ENCODE results near the gene BNC2. TPM values are rescaled to one million over a fixed set of nuclear protein-coding genes. Genes with fewer than 3 reads are reported as not detected.

Gene BNC2
- total RNA-seq, 2 donors from 2014 or later, result 1.0 to 5.5 TPM

DNA sequence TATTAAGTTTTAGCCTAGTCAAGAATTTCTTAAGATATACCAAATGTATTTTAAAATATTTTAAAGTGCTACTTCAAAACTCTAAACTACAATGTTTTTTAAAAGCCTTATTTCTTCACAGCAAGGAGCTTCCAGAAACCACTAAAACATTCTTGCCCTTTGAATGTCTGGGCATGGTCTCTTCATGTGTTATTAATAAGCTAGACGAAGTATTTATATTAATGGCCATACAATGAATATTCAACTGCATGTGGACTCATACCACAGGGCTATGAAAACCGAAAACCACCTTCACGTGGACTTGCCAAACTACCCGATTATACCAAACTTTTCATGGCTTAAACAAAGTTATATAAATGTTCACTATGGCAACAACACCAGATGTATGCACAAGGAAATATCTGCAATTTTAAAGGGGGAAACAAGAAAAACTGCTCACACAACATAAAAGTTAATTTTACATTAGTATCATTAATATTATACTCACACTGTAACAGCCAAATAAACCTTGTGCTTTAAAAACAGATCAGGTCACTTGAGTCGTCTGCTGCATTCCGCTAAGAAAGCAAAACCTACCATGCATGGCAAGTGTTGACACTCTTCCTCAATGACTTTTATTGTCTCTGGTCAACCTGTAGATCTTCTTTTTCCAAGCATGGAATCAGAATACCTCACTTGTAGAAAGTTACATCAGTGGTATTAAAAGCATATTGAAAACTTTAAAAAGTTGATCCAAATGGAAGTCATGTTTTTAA is 246.3 kb downstream of the BNC2 start:
- Mint-ChIP-seq H3K4me1 (ENCODE audit: low read depth in 2 of 2) (peaks cover 0 to 17% of the 10 kb centered on the region in 2 donors), H3K27ac (no peak overlapping the region), H3K27me3 (no peaks in the 10 kb centered on the region), H3K4me3 (no peak overlapping the region), H3K36me3 (no peaks in the 10 kb centered on the region), H3K9me3 (no peaks in the 10 kb centered on the region)
- DNase-seq (ENCODE audit: low spot score) (no peak), ATAC-seq (no peak)

DNA sequence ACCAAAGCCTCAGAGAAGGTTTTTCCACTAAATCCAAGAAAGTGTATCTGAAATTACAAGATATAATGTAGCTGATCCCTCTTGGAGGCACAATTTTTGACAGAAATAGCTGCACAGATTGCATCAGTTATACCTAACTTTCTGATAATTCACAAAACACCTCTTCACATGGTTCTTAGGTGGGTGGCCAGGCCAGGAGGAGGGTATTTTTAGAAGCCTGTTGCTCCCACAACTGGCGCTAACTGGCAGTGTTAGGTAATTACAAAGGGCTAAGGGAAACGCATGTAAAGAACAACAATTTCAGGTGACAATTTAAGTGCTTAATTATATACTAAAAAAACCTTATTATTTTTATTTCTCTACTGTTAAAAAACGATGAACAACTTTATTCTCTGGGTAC is 247.9 kb downstream of the BNC2 start:
- no peak overlapping the region for H3K4me3 Mint-ChIP-seq
- no peaks in the 10 kb centered on the region for H3K9me3 Mint-ChIP-seq
- no peaks in the 10 kb centered on the region for H3K27me3 Mint-ChIP-seq
- ATAC-seq, result no peak
- H3K4me1 Mint-ChIP-seq (ENCODE audit: low read depth in 2 of 2), result peaks cover 0 to 18% of the 10 kb centered on the region in 2 donors
- H3K36me3 Mint-ChIP-seq, result no peaks in the 10 kb centered on the region
- no peak overlapping the region for H3K27ac Mint-ChIP-seq
- no peak for DNase-seq (ENCODE audit: low spot score)

DNA sequence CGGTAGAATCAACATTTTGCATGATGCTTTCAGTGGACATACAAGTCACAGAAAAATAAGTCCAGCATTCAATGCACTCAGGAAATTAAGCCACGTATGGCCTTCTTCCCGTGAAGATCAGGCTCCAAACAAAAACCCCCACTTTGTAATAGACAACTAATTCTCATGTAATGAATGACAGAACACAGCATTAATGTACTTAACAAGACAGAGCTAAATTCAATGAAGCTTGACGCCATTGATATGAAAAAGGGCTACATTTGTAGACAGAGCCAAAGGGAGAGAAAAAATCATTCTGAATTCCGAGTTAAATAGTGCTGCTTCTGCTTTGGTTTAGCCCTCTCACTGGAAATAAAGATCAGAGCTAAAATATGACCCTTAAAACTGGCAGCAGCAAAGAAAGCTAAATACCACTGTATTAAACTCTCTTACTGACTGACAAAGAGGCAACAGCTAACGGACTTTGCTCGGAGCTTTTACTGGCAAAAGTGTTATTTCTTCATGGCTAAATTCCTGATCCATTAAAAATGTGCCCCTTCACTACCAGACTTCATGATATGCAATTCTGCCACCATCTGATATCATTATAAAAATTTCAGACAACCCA is 250.5 kb downstream of the BNC2 start:
- ATAC-seq, result no peak
- Mint-ChIP-seq H3K27ac (no peak overlapping the region), H3K4me3 (no peak overlapping the region), H3K9me3 (no peaks in the 10 kb centered on the region), H3K27me3 (no peaks in the 10 kb centered on the region), H3K36me3 (no peaks in the 10 kb centered on the region), H3K4me1 (ENCODE audit: low read depth in 2 of 2) (peaks cover 0 to 9% of the 10 kb centered on the region in 2 donors)
- DNase-seq (ENCODE audit: low spot score), result no peak

DNA sequence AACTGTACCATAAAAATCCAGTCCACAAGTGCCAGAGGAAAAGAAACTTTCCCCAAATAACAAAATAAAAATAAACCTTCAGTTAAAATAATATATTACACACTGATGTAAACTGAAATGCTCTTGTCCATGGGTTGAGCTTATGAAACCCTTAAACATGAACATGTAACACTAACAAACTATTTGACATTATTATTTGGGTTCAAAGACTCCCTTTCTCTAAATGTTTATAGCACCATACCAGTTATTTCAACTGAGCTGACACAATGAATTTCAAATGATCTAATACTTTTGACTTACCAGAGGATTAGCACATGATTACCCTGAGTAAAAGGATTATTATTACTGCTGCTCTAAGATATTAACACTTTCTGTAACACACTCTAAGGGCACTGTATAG is 251.1 kb downstream of the BNC2 start:
- Mint-ChIP-seq H3K4me3 (no peak overlapping the region), H3K9me3 (no peaks in the 10 kb centered on the region), H3K4me1 (ENCODE audit: low read depth in 2 of 2) (peaks cover 0 to 6% of the 10 kb centered on the region in 2 donors), H3K27ac (no peak overlapping the region), H3K27me3 (no peaks in the 10 kb centered on the region), H3K36me3 (no peaks in the 10 kb centered on the region)
- ATAC-seq (no peak), DNase-seq (ENCODE audit: low spot score) (no peak)

GRCh38 chr9:16618524-16618923 is 251.9 kb downstream of the BNC2 start:
- H3K4me1 Mint-ChIP-seq (ENCODE audit: low read depth in 2 of 2), result peaks cover 0 to 10% of the 10 kb centered on the region in 2 donors
- no peaks in the 10 kb centered on the region for H3K36me3 Mint-ChIP-seq
- H3K4me3 Mint-ChIP-seq, result no peak overlapping the region
- no peak overlapping the region for H3K27ac Mint-ChIP-seq
- H3K27me3 Mint-ChIP-seq, result no peaks in the 10 kb centered on the region
- no peaks in the 10 kb centered on the region for H3K9me3 Mint-ChIP-seq
- no peak for ATAC-seq
- DNase-seq (ENCODE audit: low spot score), result no peak

- H3K36me3 Mint-ChIP-seq, result no peaks in the 10 kb centered on the region
- no peak for DNase-seq (ENCODE audit: low spot score)
- no peaks in the 10 kb centered on the region for H3K9me3 Mint-ChIP-seq
- H3K4me1 Mint-ChIP-seq (ENCODE audit: low read depth in 2 of 2), result peaks cover 0 to 16% of the 10 kb centered on the region in 2 donors
- H3K27me3 Mint-ChIP-seq, result no peaks in the 10 kb centered on the region
- H3K4me3 Mint-ChIP-seq, result no peak overlapping the region
- ATAC-seq, result no peak
- no peak overlapping the region for H3K27ac Mint-ChIP-seq
These were observed 253.8 kb downstream of the BNC2 start for GRCh38 chr9:16616686-16617085.

DNA sequence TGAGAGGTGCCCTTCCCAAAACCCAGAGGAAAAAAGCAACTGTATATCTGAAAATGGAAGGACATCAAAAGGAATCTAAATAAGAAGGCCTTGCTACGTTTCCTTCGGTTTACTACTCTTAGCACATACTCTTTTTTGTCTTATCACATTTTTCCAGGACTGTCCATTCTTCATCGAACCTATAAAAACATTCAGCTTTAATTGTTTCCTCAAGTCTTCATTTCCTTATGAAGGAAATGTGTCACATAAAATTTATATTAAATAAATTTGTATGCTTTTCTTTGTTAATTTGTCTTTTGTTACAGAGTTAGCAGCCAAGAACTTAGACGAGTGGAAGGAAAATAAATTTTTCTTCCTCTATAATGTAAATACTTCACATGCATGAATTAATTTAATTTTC is 255.0 kb downstream of the BNC2 start:
- no peaks in the 10 kb centered on the region for H3K9me3 Mint-ChIP-seq
- no peaks in the 10 kb centered on the region for H3K27me3 Mint-ChIP-seq
- H3K4me1 Mint-ChIP-seq (ENCODE audit: low read depth in 2 of 2), result peaks cover 0 to 14% of the 10 kb centered on the region in 2 donors
- no peak overlapping the region for H3K27ac Mint-ChIP-seq
- no peak overlapping the region for H3K4me3 Mint-ChIP-seq
- no peaks in the 10 kb centered on the region for H3K36me3 Mint-ChIP-seq
- ATAC-seq (no peak), DNase-seq (ENCODE audit: low spot score) (no peak)

DNA sequence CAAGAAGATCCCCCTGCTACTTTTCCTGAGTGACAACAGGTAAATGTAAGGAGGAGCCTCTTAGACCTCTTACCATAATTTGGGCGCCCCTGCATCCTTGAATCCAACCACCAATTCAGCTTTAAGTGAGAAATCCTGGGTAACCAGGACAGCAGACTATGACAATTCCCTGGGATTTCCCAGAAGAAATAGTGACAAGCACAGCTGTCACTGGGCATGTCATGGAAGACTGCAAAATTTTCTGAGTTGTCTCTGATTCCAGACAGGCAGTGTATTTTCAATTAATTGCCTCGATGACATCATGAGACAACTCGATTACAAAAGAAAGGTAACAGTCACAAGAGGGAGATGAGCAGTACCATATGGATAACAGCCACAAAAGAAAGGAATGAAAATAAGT is 256.9 kb downstream of the BNC2 start:
- no peaks in the 10 kb centered on the region for H3K9me3 Mint-ChIP-seq
- DNase-seq (ENCODE audit: low spot score), result no peak
- H3K4me3 Mint-ChIP-seq, result no peak overlapping the region
- H3K4me1 Mint-ChIP-seq (ENCODE audit: low read depth in 2 of 2), result peaks cover 0 to 16% of the 10 kb centered on the region in 2 donors
- no peaks in the 10 kb centered on the region for H3K27me3 Mint-ChIP-seq
- no peak overlapping the region for H3K27ac Mint-ChIP-seq
- ATAC-seq, result no peak
- no peaks in the 10 kb centered on the region for H3K36me3 Mint-ChIP-seq

DNA sequence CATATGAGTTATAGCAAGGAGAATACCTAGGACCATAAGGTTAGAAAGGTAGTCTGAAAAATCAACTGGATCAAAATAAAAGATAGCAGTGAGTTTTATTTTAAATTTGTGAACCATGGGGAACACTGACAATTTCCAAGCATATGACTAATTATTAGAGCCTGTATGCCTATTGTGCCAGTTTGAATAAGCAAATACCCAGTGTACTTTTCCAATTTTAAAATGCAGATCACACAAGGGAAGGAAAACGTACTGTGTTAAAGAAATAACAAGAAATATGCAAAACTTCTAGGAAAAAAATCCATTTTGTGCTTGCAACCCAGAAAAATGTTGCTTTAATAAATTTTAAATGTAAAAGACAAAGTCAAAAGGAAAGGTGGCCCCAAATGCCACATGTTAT is 257.4 kb downstream of the BNC2 start:
- DNase-seq (ENCODE audit: low spot score), result no peak
- Mint-ChIP-seq H3K27ac (no peak overlapping the region), H3K9me3 (no peaks in the 10 kb centered on the region), H3K36me3 (no peaks in the 10 kb centered on the region), H3K27me3 (no peaks in the 10 kb centered on the region), H3K4me3 (no peak overlapping the region), H3K4me1 (ENCODE audit: low read depth in 2 of 2) (peaks cover 0 to 16% of the 10 kb centered on the region in 2 donors)
- ATAC-seq, result no peak

GRCh38 chr9:16612627-16613026 is 257.8 kb downstream of the BNC2 start:
- no peak for DNase-seq (ENCODE audit: low spot score)
- no peaks in the 10 kb centered on the region for H3K36me3 Mint-ChIP-seq
- no peaks in the 10 kb centered on the region for H3K27me3 Mint-ChIP-seq
- peaks cover 0 to 16% of the 10 kb centered on the region in 2 donors for H3K4me1 Mint-ChIP-seq (ENCODE audit: low read depth in 2 of 2)
- ATAC-seq, result no peak
- H3K27ac Mint-ChIP-seq, result no peak overlapping the region
- H3K4me3 Mint-ChIP-seq, result no peak overlapping the region
- no peaks in the 10 kb centered on the region for H3K9me3 Mint-ChIP-seq

- Mint-ChIP-seq H3K27ac (no peak overlapping the region), H3K36me3 (no peaks in the 10 kb centered on the region), H3K9me3 (no peaks in the 10 kb centered on the region), H3K27me3 (no peaks in the 10 kb centered on the region), H3K4me3 (no peak overlapping the region), H3K4me1 (ENCODE audit: low read depth in 2 of 2) (peaks cover 0 to 16% of the 10 kb centered on the region in 2 donors)
- ATAC-seq (no peak), DNase-seq (ENCODE audit: low spot score) (no peak)
These were observed 258.5 kb downstream of the BNC2 start for GRCh38 chr9:16611983-16612382.

GRCh38 chr9:16611001-16611400 is 259.5 kb downstream of the BNC2 start:
- Mint-ChIP-seq H3K9me3 (no peaks in the 10 kb centered on the region), H3K4me1 (ENCODE audit: low read depth in 2 of 2) (peaks cover 0 to 16% of the 10 kb centered on the region in 2 donors), H3K4me3 (no peak overlapping the region), H3K27me3 (no peaks in the 10 kb centered on the region), H3K27ac (no peak overlapping the region), H3K36me3 (no peaks in the 10 kb centered on the region)
- ATAC-seq (no peak), DNase-seq (ENCODE audit: low spot score) (no peak)

DNA sequence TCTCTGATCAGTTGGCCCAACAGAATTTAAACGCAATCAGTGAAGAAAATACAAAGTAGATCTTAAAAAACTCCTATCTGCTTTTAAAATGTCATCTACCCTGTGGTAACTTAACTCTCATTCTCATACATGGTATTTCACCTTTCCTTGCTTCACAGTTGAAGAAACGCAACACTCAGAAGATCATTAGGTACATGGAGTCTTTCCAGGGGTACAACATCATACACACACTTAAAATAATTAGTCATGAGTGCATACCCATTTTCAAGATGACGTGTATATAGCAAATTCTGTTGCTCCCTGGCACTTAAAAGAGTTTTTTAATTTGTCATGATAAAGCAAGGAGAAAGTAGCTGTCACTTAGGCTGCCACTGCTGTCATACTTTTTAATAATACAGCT is 259.9 kb downstream of the BNC2 start:
- no peak for ATAC-seq
- H3K9me3 Mint-ChIP-seq, result no peaks in the 10 kb centered on the region
- H3K4me3 Mint-ChIP-seq, result no peak overlapping the region
- peaks cover 0 to 16% of the 10 kb centered on the region in 2 donors for H3K4me1 Mint-ChIP-seq (ENCODE audit: low read depth in 2 of 2)
- no peaks in the 10 kb centered on the region for H3K36me3 Mint-ChIP-seq
- no peaks in the 10 kb centered on the region for H3K27me3 Mint-ChIP-seq
- H3K27ac Mint-ChIP-seq, result no peak overlapping the region
- DNase-seq (ENCODE audit: low spot score), result no peak

GRCh38 chr9:16608906-16609305 is 261.6 kb downstream of the BNC2 start:
- no peaks in the 10 kb centered on the region for H3K27me3 Mint-ChIP-seq
- H3K27ac Mint-ChIP-seq, result no peak overlapping the region
- peaks cover 0 to 20% of the 10 kb centered on the region in 2 donors for H3K4me1 Mint-ChIP-seq (ENCODE audit: low read depth in 2 of 2)
- no peaks in the 10 kb centered on the region for H3K36me3 Mint-ChIP-seq
- H3K4me3 Mint-ChIP-seq, result no peak overlapping the region
- H3K9me3 Mint-ChIP-seq, result no peaks in the 10 kb centered on the region
- no peak for ATAC-seq
- DNase-seq (ENCODE audit: low spot score), result no peak

All from natural killer cell treated with Interleukin-12 subunit alpha and Interleukin-12 subunit beta and Interleukin-15 and Interleukin-18, amount 100 ng/mL, for 72 hours (primary cell).